Type B pancreatic cell (in vitro differentiated cells): ENCODE measurements around the gene WASF3. TPM values are rescaled to one million over a fixed set of nuclear protein-coding genes. Genes with fewer than 3 reads are reported as not detected.

ENCODE experiments used
- DNase-seq: peaks from one replicate; pipeline ENCODE4 v3.0.0; 2021; ENCODE audit warnings: mixed read lengths; ENCODE audit not compliant: unreplicated experiment; ENCODE audit errors: extremely low spot score
- H3K27ac Mint-ChIP-seq: 2 replicates; pipeline ENCODE4 v1.8.0; 2021; ENCODE audit warnings: mild to moderate bottlenecking, mixed read lengths
- H3K27me3 Mint-ChIP-seq: 2 replicates; pipeline ENCODE4 v1.8.0; 2021; ENCODE audit warnings: mixed read lengths
- H3K36me3 Mint-ChIP-seq: 2 replicates; pipeline ENCODE4 v1.8.0; 2021; ENCODE audit warnings: mixed read lengths
- H3K4me1 Mint-ChIP-seq: one replicate; pipeline ENCODE4 v1.8.0; 2021; ENCODE audit warnings: mixed read lengths; ENCODE audit not compliant: unreplicated experiment
- H3K4me3 Mint-ChIP-seq: 2 replicates; pipeline ENCODE4 v1.8.0; 2021; ENCODE audit warnings: mild to moderate bottlenecking, mixed read lengths
- H3K9me3 Mint-ChIP-seq: 2 replicates; pipeline ENCODE4 v1.8.0; 2021; ENCODE audit warnings: mixed read lengths
- CTCF ChIP-seq: fragments of 200-600 bp; sonication (generic); conservative IDR thresholded peaks from 2 replicates; pipeline ENCODE4 v1.5.0; 2021; ENCODE audit warnings: antibody characterized with exemption, mild to moderate bottlenecking
- total RNA-seq: library from RNA; stranded (reverse); gene quantifications from 2 replicates; pipeline ENCODE4 v1.2.1, GENCODE V29; 2021; ENCODE audit warnings: low replicate concordance

Gene WASF3
- total RNA-seq, 1 donor from 2014 or later, result 40.2 TPM

GRCh38 chr13:26517936-26518335, 39.5 kb upstream of the WASF3 start:
- DNase-seq, result no peak
- Mint-ChIP-seq H3K27me3 (peaks cover 13% of the 10 kb centered on the region), H3K27ac (no peak overlapping the region), H3K36me3 (no peaks in the 10 kb centered on the region), H3K9me3 (no peaks in the 10 kb centered on the region), H3K4me3 (no peak overlapping the region), H3K4me1 (no peaks in the 10 kb centered on the region)
- no peak for TF ChIP-seq CTCF

GRCh38 chr13:26518451-26518959, 39.0 kb upstream of the WASF3 start:
- Mint-ChIP-seq H3K4me3 (no peak overlapping the region), H3K9me3 (no peaks in the 10 kb centered on the region), H3K27me3 (peaks cover 13% of the 10 kb centered on the region), H3K4me1 (no peaks in the 10 kb centered on the region), H3K36me3 (no peaks in the 10 kb centered on the region), H3K27ac (no peak overlapping the region)
- no peak for TF ChIP-seq CTCF
- DNase-seq, result no peak

- Mint-ChIP-seq H3K4me1 (no peaks in the 10 kb centered on the region), H3K27me3 (peaks cover 17% of the 10 kb centered on the region), H3K27ac (no peak overlapping the region), H3K4me3 (no peak overlapping the region), H3K36me3 (no peaks in the 10 kb centered on the region), H3K9me3 (no peaks in the 10 kb centered on the region)
- TF ChIP-seq CTCF, result no peak
- no peak for DNase-seq
Measured at GRCh38 chr13:26522571-26522970, 34.9 kb upstream of the WASF3 start.

- H3K36me3 Mint-ChIP-seq, result no peaks in the 10 kb centered on the region
- no peak for TF ChIP-seq CTCF
- DNase-seq, result no peak
- H3K27ac Mint-ChIP-seq, result no peak overlapping the region
- peaks cover 17% of the 10 kb centered on the region for H3K27me3 Mint-ChIP-seq
- no peaks in the 10 kb centered on the region for H3K4me1 Mint-ChIP-seq
- H3K9me3 Mint-ChIP-seq, result no peaks in the 10 kb centered on the region
- H3K4me3 Mint-ChIP-seq, result no peak overlapping the region
Measured at GRCh38 chr13:26523007-26523406, 34.5 kb upstream of the WASF3 start.

- Mint-ChIP-seq H3K9me3 (no peaks in the 10 kb centered on the region), H3K36me3 (no peaks in the 10 kb centered on the region)
Measured at GRCh38 chr13:26525528-26525927, 32.0 kb upstream of the WASF3 start.

More at GRCh38 chr13:26525528-26525927, 32.0 kb upstream of the WASF3 start:
- no peak for DNase-seq
- Mint-ChIP-seq H3K4me3 (no peak overlapping the region), H3K27ac (no peak overlapping the region), H3K4me1 (no peaks in the 10 kb centered on the region), H3K27me3 (peaks cover 24% of the 10 kb centered on the region)
- no peak for TF ChIP-seq CTCF
